ENCODE results near the gene HCST.

GRCh38 chr19:35919306-35919705, 17.0 kb downstream of the HCST start:
- no peak for TF ChIP-seq REST (IDR thresholded peaks at IDR 0.05; ENCODE audit: insufficient replicate concordance, low read depth)
- no peak for TF ChIP-seq CTCF (IDR thresholded peaks at IDR 0.05; ENCODE audit: insufficient read depth, low read length)
- TF ChIP-seq POLR2AphosphoS5 (IDR thresholded peaks at IDR 0.05; ENCODE audit: low read depth), result no peak
- no peak for TF ChIP-seq GABPA (IDR thresholded peaks at IDR 0.05; ENCODE audit: low read depth)

Data from HL-60 (cell line).